Medulla oblongata (tissue), 1 donor: ENCODE data around the gene MYL11.

Experiments used
- DNase-seq: peaks from one replicate; pipeline ENCODE4 v3.0.0-alpha.2; 2015; ENCODE audit errors: extremely low spot score

Gene MYL11

GRCh38 chr16:30370456-30371247, 4.0 kb upstream of the MYL11 start, which contains the start of gene TBC1D10B:
TBC1D10B (minus strand) TSS chr16:30370494; CDS start chr16:30370183, 311 bp downstream.
- DNase-seq, result peak; percentile 100

GRCh38 chr16:30371248-30371816, 3.3 kb upstream of the MYL11 start:
- DNase-seq, result no peak

- no peak for DNase-seq
These were observed 2.4 kb upstream of the MYL11 start for GRCh38 chr16:30372038-30372712.

- DNase-seq, result no peak
These were observed 1.9 kb upstream of the MYL11 start for GRCh38 chr16:30372725-30373124.

- DNase-seq, result no peak
These were observed 1.3 kb downstream of the MYL11 start for GRCh38 chr16:30375864-30376263.

GRCh38 chr16:30376461-30376902, 1.9 kb downstream of the MYL11 start:
- no peak for DNase-seq

- no peak for DNase-seq
These were observed 2.6 kb downstream of the MYL11 start for GRCh38 chr16:30377050-30377811.

GRCh38 chr16:30377812-30378235, 3.2 kb downstream of the MYL11 start:
- peak; percentile 93 for DNase-seq

GRCh38 chr16:30378236-30379157, 3.9 kb downstream of the MYL11 start:
- DNase-seq, result peak; percentile 99

GRCh38 chr16:30379158-30379783, 4.7 kb downstream of the MYL11 start:
- DNase-seq, result no peak

- no peak for DNase-seq
These were observed 5.6 kb downstream of the MYL11 start for GRCh38 chr16:30380072-30380802.

- no peak for DNase-seq
These were observed 6.2 kb downstream of the MYL11 start for GRCh38 chr16:30380803-30381208.

GRCh38 chr16:30381291-30382041, 6.9 kb downstream of the MYL11 start:
- no peak for DNase-seq

- no peak for DNase-seq
These were observed 7.7 kb downstream of the MYL11 start, which contains the start of gene SEPTIN1 for GRCh38 chr16:30382111-30382881. SEPTIN1 (minus strand) TSS chr16:30382561; CDS start chr16:30382542, 19 bp downstream.

- DNase-seq, result no peak
These were observed 8.9 kb downstream of the MYL11 start for GRCh38 chr16:30383521-30383920.

- DNase-seq, result no peak
These were observed 20.1 kb downstream of the MYL11 start for GRCh38 chr16:30394592-30395154.

- peak; percentile 93 for DNase-seq
These were observed 20.8 kb downstream of the MYL11 start, which contains the start of gene ZNF48 for GRCh38 chr16:30395155-30395991. ZNF48 (plus strand) TSS chr16:30395420; CDS start chr16:30395795, 375 bp downstream.
